HG02981 (cell line): ENCODE data around the gene STIMATE.

Experiments used
- ATAC-seq: cut with Tn5 transposase; IDR thresholded peaks from one replicate; pipeline ENCODE4 v1.9.1; 2021; ENCODE audit warnings: mild to moderate bottlenecking, moderate library complexity; ENCODE audit not compliant: unreplicated experiment

The STIMATE gene

GRCh38 chr3:52871761-52872160 lies 25.6 kb downstream of the STIMATE start:
- ATAC-seq, result no peak

GRCh38 chr3:52870471-52870870 lies 26.9 kb downstream of the STIMATE start:
- ATAC-seq, result no peak

- ATAC-seq, result no peak
Observed at GRCh38 chr3:52866427-52866826, 30.9 kb downstream of the STIMATE start.

- no peak for ATAC-seq
Observed at GRCh38 chr3:52865994-52866393, 31.4 kb downstream of the STIMATE start.

- ATAC-seq, result no peak
Observed at GRCh38 chr3:52860424-52860768, 37.0 kb downstream of the STIMATE start.

- ATAC-seq, result no peak
Observed at GRCh38 chr3:52859686-52860423, 37.5 kb downstream of the STIMATE start.

- ATAC-seq, result no peak
Observed at GRCh38 chr3:52857864-52858263, 39.5 kb downstream of the STIMATE start.

GRCh38 chr3:52857133-52857532 lies 40.2 kb downstream of the STIMATE start:
- no peak for ATAC-seq

GRCh38 chr3:52856666-52857065 lies 40.7 kb downstream of the STIMATE start:
- ATAC-seq, result no peak

GRCh38 chr3:52854013-52854412 lies 43.3 kb downstream of the STIMATE start:
- ATAC-seq, result no peak

- ATAC-seq, result no peak
Observed at GRCh38 chr3:52852419-52852818, 44.9 kb downstream of the STIMATE start.

- ATAC-seq, result no peak
Observed at GRCh38 chr3:52851348-52851747, 46.0 kb downstream of the STIMATE start.

- no peak for ATAC-seq
Observed at GRCh38 chr3:52849656-52850055, 47.7 kb downstream of the STIMATE start.

- no peak for ATAC-seq
Observed at GRCh38 chr3:52848617-52849016, 48.7 kb downstream of the STIMATE start.

GRCh38 chr3:52847726-52848125 lies 49.6 kb downstream of the STIMATE start:
- ATAC-seq, result no peak

- ATAC-seq, result no peak
Observed at GRCh38 chr3:52847241-52847640, 50.1 kb downstream of the STIMATE start.

GRCh38 chr3:52846432-52846965 lies 50.8 kb downstream of the STIMATE start:
- ATAC-seq, result no peak

- no peak for ATAC-seq
Observed at GRCh38 chr3:52845691-52846431, 51.5 kb downstream of the STIMATE start.

- ATAC-seq, result no peak
Observed at GRCh38 chr3:52845157-52845556, 52.2 kb downstream of the STIMATE start.

- ATAC-seq, result no peak
Observed at GRCh38 chr3:52844290-52844975, 52.9 kb downstream of the STIMATE start.

GRCh38 chr3:52843881-52844280 lies 53.5 kb downstream of the STIMATE start:
- no peak for ATAC-seq
